ENCODE measurements around the gene TNKS1BP1. TPM values are rescaled to one million over a fixed set of nuclear protein-coding genes. Genes with fewer than 3 reads are reported as not detected.
A peak's percentile ranks its signal among the peaks of the same experiment; 100 is the strongest.

Gene TNKS1BP1
- polyA plus RNA-seq, 1 of the 3 experiments (the other 2 are of a cell fraction) = 43.3 TPM

GRCh38 chr11:57345555-57346211, 20.9 kb upstream of the TNKS1BP1 start (continued):
- peak; percentile 28; the same call in 1 of the 2 replicates for TF ChIP-seq USF1 (IDR thresholded peaks at IDR 0.05; ENCODE audit: borderline replicate concordance, low read depth)
- no peak for TF ChIP-seq YY1 (IDR thresholded peaks at IDR 0.05; ENCODE audit: low read depth)
- TF ChIP-seq SIN3A (IDR thresholded peaks at IDR 0.05; ENCODE audit: borderline replicate concordance, low read depth, low read length) = no peak
- TF ChIP-seq TAF1 (IDR thresholded peaks at IDR 0.05; ENCODE audit: borderline replicate concordance, low read depth, low read length) = peak; percentile 21; the same call in 1 of the 2 replicates
- TF ChIP-seq REST (IDR thresholded peaks at IDR 0.05; ENCODE audit: low read depth, low read length) = no peak
- TF ChIP-seq FOXM1 (IDR thresholded peaks at IDR 0.05; ENCODE audit: low read depth) = no peak
- TF ChIP-seq NFIC (IDR thresholded peaks at IDR 0.05; ENCODE audit: borderline replicate concordance) = no peak
- TF ChIP-seq TCF12 (IDR thresholded peaks at IDR 0.05) = no peak
- TF ChIP-seq ZBTB33 (IDR thresholded peaks at IDR 0.05; ENCODE audit: borderline replicate concordance, low read depth) = no peak
- TF ChIP-seq GABPA (IDR thresholded peaks at IDR 0.05; ENCODE audit: low read depth) = no peak
- TF ChIP-seq GATA2 (CRISPR knock-in tag; IDR thresholded peaks at IDR 0.05) = no peak
- no peak for TF ChIP-seq JUND (IDR thresholded peaks at IDR 0.05)

- Histone ChIP-seq H3K9ac (no peak overlapping the region), H3K9me3 (no peaks in the 10 kb centered on the region), H3K27ac (ENCODE audit: low read depth in 2 of 2, low read length in 1 of 2) (no peak overlapping the region), H3K79me2 (ENCODE audit: insufficient read depth) (no peaks in the 10 kb centered on the region), H2AFZ (ENCODE audit: low read depth) (peak overlapping the region; percentile 73; the same call in 1 of the 2 replicates), H4K20me1 (ENCODE audit: insufficient read depth) (no peaks in the 10 kb centered on the region), H3K27me3 (ENCODE audit: insufficient read depth) (no peaks in the 10 kb centered on the region), H3K4me2 (no peak overlapping the region), H3F3A (replicated peaks; ENCODE audit: insufficient read depth) (no peaks in the 10 kb centered on the region), H3K9me2 (no peaks in the 10 kb centered on the region), H3K36me3 (replicated peaks in 1 of 2; ENCODE audit: control insufficient read depth in 1 of 2, insufficient read depth in 2 of 2, low read length in 1 of 2) (no peaks in the 10 kb centered on the region), H3K4me3 (ENCODE audit: low read depth in 2 of 2, low read length in 1 of 2) (no peak overlapping the region), H3K4me1 (ENCODE audit: control insufficient read depth in 1 of 2, insufficient read depth in 2 of 2, low read depth in 1 of 2, low read length in 1 of 2) (peaks cover 0 to 2% of the 10 kb centered on the region in 2 experiments; a peak in 1 of 4 replicates)
- CTCF ChIA-PET = interaction anchor here (1.3 to 3.4 kb wide), 6 partner anchors 8 to 300 kb away, joined by 5 to 33 read pairs (median 16); no protein-coding TSS in a partner anchor
- TF ChIP-seq SMC3 (IDR thresholded peaks at IDR 0.05; ENCODE audit: low read depth, low read length) = no peak
- no peak for TF ChIP-seq NRF1 (IDR thresholded peaks at IDR 0.05; ENCODE audit: low read depth, low read length)
- TF ChIP-seq REST (IDR thresholded peaks at IDR 0.05; ENCODE audit: low read depth, low read length) = no peak
- TF ChIP-seq FOSL2 (IDR thresholded peaks at IDR 0.05; ENCODE audit: borderline replicate concordance, low read depth) = no peak
- no peak for DNase-seq
- 99% methylated on average over 7 of the region's 10 CpGs for WGBS (ENCODE audit: low lambda C conversion rate)
- POLR2A ChIA-PET = no interaction called here
These were observed 20.1 kb upstream of the TNKS1BP1 start for GRCh38 chr11:57344826-57345225.
